Lower lobe of right lung (tissue), 2 donors: ENCODE measurements around the gene FAAP100. TPM values are rescaled to one million over a fixed set of nuclear protein-coding genes. Genes with fewer than 3 reads are reported as not detected.

Experiments used
- ATAC-seq, 2 donors: fragments of 200-7000 bp; cut with Tn5 transposase; one replicate each; pipeline ENCODE4 v1.9.1; 2020 to 2022; ENCODE audit warnings: mild to moderate bottlenecking in 2 of 2, moderate library complexity in 2 of 2
- DNase-seq: peaks from one replicate; pipeline ENCODE4 v3.0.0-alpha.2; 2020
- H3K27ac ChIP-seq: fragments of 200-600 bp; one replicate; pipeline ENCODE4 v1.8.0; 2022
- H3K27me3 ChIP-seq: fragments of 200-600 bp; one replicate; pipeline ENCODE4 v1.8.0; 2022; ENCODE audit warnings: low read depth
- H3K36me3 ChIP-seq: fragments of 200-600 bp; one replicate; pipeline ENCODE4 v1.8.0; 2022; ENCODE audit warnings: mild to moderate bottlenecking
- H3K4me1 ChIP-seq: fragments of 200-600 bp; one replicate; pipeline ENCODE4 v1.8.0; 2022
- H3K4me3 ChIP-seq: fragments of 200-600 bp; one replicate; pipeline ENCODE4 v1.8.0; 2022; ENCODE audit warnings: mild to moderate bottlenecking
- H3K9me3 ChIP-seq: fragments of 200-600 bp; one replicate; pipeline ENCODE4 v1.8.0; 2022
- CTCF ChIP-seq: fragments of 200-600 bp; IDR thresholded peaks from one replicate; pipeline ENCODE4 v1.8.0; 2022; ENCODE audit warnings: antibody characterized with exemption, mild to moderate bottlenecking
- intact Hi-C: fragments of 100-400 bp; cut with DNase I; formaldehyde crosslinking; loops from one replicate; pipeline ENCODE4 v1.11.0; 2022
- total RNA-seq: library from RNA; stranded (reverse); fragmentation: NEBNext Ultra II Directional; extraction: Animal tissue kit (Norgen Biotek cat#: 25700); gene quantifications from one replicate; pipeline ENCODE4 v1.2.1, GENCODE V29; 2021
- donor health status: DM: no; HTN: yes; CAD: no; lungs with severe emphysema.

FAAP100 gene
- total RNA-seq, 1 donor from 2014 or later: 26.0 TPM

- peaks cover 97% of the 10 kb centered on the region for H3K36me3 ChIP-seq
Observed at GRCh38 chr17:81568416-81568815, 16.3 kb upstream of the FAAP100 start.

GRCh38 chr17:81567191-81567590 lies 15.0 kb upstream of the FAAP100 start:
- H3K27ac ChIP-seq: peak overlapping the region; percentile 72
- peaks cover 98% of the 10 kb centered on the region for H3K36me3 ChIP-seq
- ATAC-seq (no peak), DNase-seq (no peak)
- H3K9me3 ChIP-seq: no peaks in the 10 kb centered on the region
- no peaks in the 10 kb centered on the region for H3K27me3 ChIP-seq
- H3K4me1 ChIP-seq: peaks cover 31% of the 10 kb centered on the region
- no peak overlapping the region for H3K4me3 ChIP-seq
- TF ChIP-seq CTCF: no peak
- intact Hi-C loops: no loop called here

More at GRCh38 chr17:81568416-81568815, 16.3 kb upstream of the FAAP100 start:
- Histone ChIP-seq H3K9me3 (no peaks in the 10 kb centered on the region), H3K27ac (no peak overlapping the region), H3K4me1 (peaks cover 31% of the 10 kb centered on the region), H3K4me3 (no peak overlapping the region), H3K27me3 (no peaks in the 10 kb centered on the region)
- intact Hi-C loops: no loop called here
- ATAC-seq (no peak), DNase-seq (no peak)
- no peak for TF ChIP-seq CTCF

- no peaks in the 10 kb centered on the region for H3K27me3 ChIP-seq
- DNase-seq: no peak
- no peaks in the 10 kb centered on the region for H3K9me3 ChIP-seq
- intact Hi-C loops: no loop called here
- ATAC-seq: peak; percentile 64 to 82
- TF ChIP-seq CTCF: no peak
- H3K27ac ChIP-seq: peak overlapping the region; percentile 72
- peak overlapping the region; percentile 11 for H3K4me3 ChIP-seq
- peaks cover 100% of the 10 kb centered on the region for H3K36me3 ChIP-seq
- H3K4me1 ChIP-seq: peaks cover 31% of the 10 kb centered on the region
Observed at GRCh38 chr17:81566461-81567126, 14.4 kb upstream of the FAAP100 start.

- H3K27me3 ChIP-seq: no peaks in the 10 kb centered on the region
- TF ChIP-seq CTCF: no peak
- intact Hi-C loops: no loop called here
- peak overlapping the region; percentile 72 for H3K27ac ChIP-seq
- peaks cover 31% of the 10 kb centered on the region for H3K4me1 ChIP-seq
- peaks cover 100% of the 10 kb centered on the region for H3K36me3 ChIP-seq
- H3K4me3 ChIP-seq: no peak overlapping the region
- no peaks in the 10 kb centered on the region for H3K9me3 ChIP-seq
- no peak for ATAC-seq
- no peak for DNase-seq
Observed at GRCh38 chr17:81565231-81565630, 13.1 kb upstream of the FAAP100 start.

- peaks cover 100% of the 10 kb centered on the region for H3K36me3 ChIP-seq
Observed at GRCh38 chr17:81564778-81565177, 12.6 kb upstream of the FAAP100 start.

More at GRCh38 chr17:81564778-81565177, 12.6 kb upstream of the FAAP100 start:
- Histone ChIP-seq H3K4me3 (no peak overlapping the region), H3K4me1 (peaks cover 31% of the 10 kb centered on the region), H3K27me3 (no peaks in the 10 kb centered on the region), H3K9me3 (no peaks in the 10 kb centered on the region), H3K27ac (no peak overlapping the region)
- ATAC-seq (no peak), DNase-seq (no peak)
- intact Hi-C loops: no loop called here
- no peak for TF ChIP-seq CTCF
